ENCODE results near the gene RAD54L.

GRCh38 chr1:46295306-46295705 is 47.7 kb downstream of the RAD54L start:
- TF ChIP-seq CTCF (conservative IDR thresholded peaks at IDR 0.05) (no peak), EZH2 (IDR thresholded peaks at IDR 0.05; ENCODE audit: low read depth) (no peak)

Measured in PC-9 (cell line).